Measurements from ENCODE around the gene CSNK2A2.

Gene CSNK2A2

GRCh38 chr16:58109330-58109729, 88.6 kb downstream of the CSNK2A2 start:
- DNase-seq, result no peak

All from NCI-H69 (cell line).